ENCODE results near the gene PRKRIP1. TPM values are rescaled to one million over a fixed set of nuclear protein-coding genes. Genes with fewer than 3 reads are reported as not detected.

PRKRIP1 gene
- total and polyA plus RNA-seq, 2 experiments from 2014 or later, result 25.5 to 29.1 TPM

DNA sequence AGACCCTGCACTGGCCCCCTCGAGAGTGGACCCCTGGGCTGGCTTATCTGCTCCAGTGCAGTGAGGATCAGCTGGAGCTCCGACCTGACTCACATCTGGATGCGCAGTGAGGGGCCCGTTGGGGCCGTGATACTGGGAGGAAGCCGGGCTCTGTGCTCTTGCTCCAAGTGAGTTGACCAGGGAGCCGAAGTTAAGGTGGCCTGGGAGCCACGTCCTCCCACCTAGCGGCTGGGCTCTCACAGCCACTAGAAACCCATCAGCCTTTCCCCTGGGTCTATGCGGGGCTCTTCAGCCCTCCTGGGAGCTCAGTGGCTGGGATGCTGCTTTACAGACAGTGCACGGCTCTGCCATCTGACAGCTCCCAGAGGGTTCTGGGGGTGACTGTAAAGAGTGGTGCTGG is 59.4 kb downstream of the PRKRIP1 start (continued):
- TF ChIP-seq, protein P1, sequence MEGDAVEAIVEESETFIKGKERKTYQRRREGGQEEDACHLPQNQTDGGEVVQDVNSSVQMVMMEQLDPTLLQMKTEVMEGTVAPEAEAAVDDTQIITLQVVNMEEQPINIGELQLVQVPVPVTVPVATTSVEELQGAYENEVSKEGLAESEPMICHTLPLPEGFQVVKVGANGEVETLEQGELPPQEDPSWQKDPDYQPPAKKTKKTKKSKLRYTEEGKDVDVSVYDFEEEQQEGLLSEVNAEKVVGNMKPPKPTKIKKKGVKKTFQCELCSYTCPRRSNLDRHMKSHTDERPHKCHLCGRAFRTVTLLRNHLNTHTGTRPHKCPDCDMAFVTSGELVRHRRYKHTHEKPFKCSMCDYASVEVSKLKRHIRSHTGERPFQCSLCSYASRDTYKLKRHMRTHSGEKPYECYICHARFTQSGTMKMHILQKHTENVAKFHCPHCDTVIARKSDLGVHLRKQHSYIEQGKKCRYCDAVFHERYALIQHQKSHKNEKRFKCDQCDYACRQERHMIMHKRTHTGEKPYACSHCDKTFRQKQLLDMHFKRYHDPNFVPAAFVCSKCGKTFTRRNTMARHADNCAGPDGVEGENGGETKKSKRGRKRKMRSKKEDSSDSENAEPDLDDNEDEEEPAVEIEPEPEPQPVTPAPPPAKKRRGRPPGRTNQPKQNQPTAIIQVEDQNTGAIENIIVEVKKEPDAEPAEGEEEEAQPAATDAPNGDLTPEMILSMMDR (conservative IDR thresholded peaks at IDR 0.05; ENCODE audit: low read depth in 2 of 2), result no peak
- no peak for TF ChIP-seq ZNF114 (CRISPR knock-in tag; IDR thresholded peaks at IDR 0.05)
- TF ChIP-seq EZH2 (IDR thresholded peaks at IDR 0.05; ENCODE audit: low read depth, unreplicated experiment), result no peak
- TF ChIP-seq, protein P2, sequence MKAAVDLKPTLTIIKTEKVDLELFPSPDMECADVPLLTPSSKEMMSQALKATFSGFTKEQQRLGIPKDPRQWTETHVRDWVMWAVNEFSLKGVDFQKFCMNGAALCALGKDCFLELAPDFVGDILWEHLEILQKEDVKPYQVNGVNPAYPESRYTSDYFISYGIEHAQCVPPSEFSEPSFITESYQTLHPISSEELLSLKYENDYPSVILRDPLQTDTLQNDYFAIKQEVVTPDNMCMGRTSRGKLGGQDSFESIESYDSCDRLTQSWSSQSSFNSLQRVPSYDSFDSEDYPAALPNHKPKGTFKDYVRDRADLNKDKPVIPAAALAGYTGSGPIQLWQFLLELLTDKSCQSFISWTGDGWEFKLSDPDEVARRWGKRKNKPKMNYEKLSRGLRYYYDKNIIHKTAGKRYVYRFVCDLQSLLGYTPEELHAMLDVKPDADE (IDR thresholded peaks at IDR 0.05), result no peak
- TF ChIP-seq ZNF331 (CRISPR knock-in tag; IDR thresholded peaks at IDR 0.05; ENCODE audit: low read depth), result no peak
- TF ChIP-seq STAT1 (IDR thresholded peaks at IDR 0.05; ENCODE audit: unreplicated experiment), result no peak

DNA sequence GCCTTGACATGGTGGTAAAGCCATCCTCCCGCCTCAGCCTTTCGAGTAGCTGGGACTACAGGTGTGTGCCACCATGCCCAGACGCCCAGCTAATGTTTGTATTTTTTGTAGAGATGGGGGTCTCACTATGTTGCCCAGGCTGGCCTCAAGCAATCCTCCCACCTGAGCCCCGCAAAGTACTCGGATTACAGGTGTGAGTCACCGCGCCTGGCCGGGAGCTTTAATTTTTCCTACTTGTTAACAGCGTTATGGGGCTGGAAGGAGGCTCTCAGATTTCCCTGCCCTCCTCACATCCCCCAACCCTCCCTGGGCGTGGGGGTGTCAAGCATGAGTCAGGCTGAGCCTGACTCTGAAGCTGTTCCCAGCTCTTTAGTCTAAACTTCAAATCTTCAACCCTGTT is 60.2 kb downstream of the PRKRIP1 start:
- Mint-ChIP-seq H3K4me1 (peaks cover 3% of the 10 kb centered on the region; the same call in 1 of the 3 replicates), H3K9me3 (no peaks in the 10 kb centered on the region), H3K36me3 (ENCODE audit: low read depth) (peaks cover 25% of the 10 kb centered on the region), H3K27ac (no peak overlapping the region), H3K4me3 (no peak overlapping the region), H3K27me3 (ENCODE audit: insufficient read depth, low read depth, poor library complexity) (peaks cover 6% of the 10 kb centered on the region)
- Histone ChIP-seq H3K4me2 (no peak overlapping the region), H3K4me1 (ENCODE audit: insufficient read depth) (no peaks in the 10 kb centered on the region), H2AFZ (no peak overlapping the region), H3K27me3 (ENCODE audit: insufficient read depth) (no peaks in the 10 kb centered on the region), H4K20me1 (replicated peaks; ENCODE audit: insufficient read depth) (no peaks in the 10 kb centered on the region; the same call in 1 of the 2 replicates), H3K9me2 (ENCODE audit: insufficient read depth) (no peaks in the 10 kb centered on the region), H3K36me3 (ENCODE audit: insufficient read depth) (peaks cover 7% of the 10 kb centered on the region; the same call in 1 of the 2 replicates), H3K27ac (ENCODE audit: low read depth) (no peak overlapping the region), H3F3A (replicated peaks; ENCODE audit: low read depth) (no peaks in the 10 kb centered on the region), H3K4me3 (no peak overlapping the region), H3K79me2 (replicated peaks; ENCODE audit: insufficient read depth) (no peaks in the 10 kb centered on the region)
- ATAC-seq (no peak), DNase-seq (ENCODE audit: low spot score) (no peak)
- TF ChIP-seq CREB1 (CRISPR knock-in tag; IDR thresholded peaks at IDR 0.05; ENCODE audit: low read depth) (no peak), EZH2phosphoT487 (IDR thresholded peaks at IDR 0.05; ENCODE audit: unreplicated experiment) (no peak), POLR2AphosphoS5 (IDR thresholded peaks at IDR 0.05; ENCODE audit: low read depth) (no peak), ZNF114 (CRISPR knock-in tag; IDR thresholded peaks at IDR 0.05) (no peak), NANOG (IDR thresholded peaks at IDR 0.05; ENCODE audit: borderline replicate concordance) (no peak), ZNF331 (CRISPR knock-in tag; IDR thresholded peaks at IDR 0.05; ENCODE audit: low read depth) (no peak), STAT1 (IDR thresholded peaks at IDR 0.05; ENCODE audit: unreplicated experiment) (no peak)
- TF ChIP-seq, protein P2 (IDR thresholded peaks at IDR 0.05), result no peak
- TF ChIP-seq, protein P1 (conservative IDR thresholded peaks at IDR 0.05; ENCODE audit: low read depth in 2 of 2), result no peak
- TF ChIP-seq, protein P3, sequence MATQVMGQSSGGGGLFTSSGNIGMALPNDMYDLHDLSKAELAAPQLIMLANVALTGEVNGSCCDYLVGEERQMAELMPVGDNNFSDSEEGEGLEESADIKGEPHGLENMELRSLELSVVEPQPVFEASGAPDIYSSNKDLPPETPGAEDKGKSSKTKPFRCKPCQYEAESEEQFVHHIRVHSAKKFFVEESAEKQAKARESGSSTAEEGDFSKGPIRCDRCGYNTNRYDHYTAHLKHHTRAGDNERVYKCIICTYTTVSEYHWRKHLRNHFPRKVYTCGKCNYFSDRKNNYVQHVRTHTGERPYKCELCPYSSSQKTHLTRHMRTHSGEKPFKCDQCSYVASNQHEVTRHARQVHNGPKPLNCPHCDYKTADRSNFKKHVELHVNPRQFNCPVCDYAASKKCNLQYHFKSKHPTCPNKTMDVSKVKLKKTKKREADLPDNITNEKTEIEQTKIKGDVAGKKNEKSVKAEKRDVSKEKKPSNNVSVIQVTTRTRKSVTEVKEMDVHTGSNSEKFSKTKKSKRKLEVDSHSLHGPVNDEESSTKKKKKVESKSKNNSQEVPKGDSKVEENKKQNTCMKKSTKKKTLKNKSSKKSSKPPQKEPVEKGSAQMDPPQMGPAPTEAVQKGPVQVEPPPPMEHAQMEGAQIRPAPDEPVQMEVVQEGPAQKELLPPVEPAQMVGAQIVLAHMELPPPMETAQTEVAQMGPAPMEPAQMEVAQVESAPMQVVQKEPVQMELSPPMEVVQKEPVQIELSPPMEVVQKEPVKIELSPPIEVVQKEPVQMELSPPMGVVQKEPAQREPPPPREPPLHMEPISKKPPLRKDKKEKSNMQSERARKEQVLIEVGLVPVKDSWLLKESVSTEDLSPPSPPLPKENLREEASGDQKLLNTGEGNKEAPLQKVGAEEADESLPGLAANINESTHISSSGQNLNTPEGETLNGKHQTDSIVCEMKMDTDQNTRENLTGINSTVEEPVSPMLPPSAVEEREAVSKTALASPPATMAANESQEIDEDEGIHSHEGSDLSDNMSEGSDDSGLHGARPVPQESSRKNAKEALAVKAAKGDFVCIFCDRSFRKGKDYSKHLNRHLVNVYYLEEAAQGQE (IDR thresholded peaks at IDR 0.05; ENCODE audit: unreplicated experiment), result no peak

All from GM23338 (cell line).